NT2/D1 (cell line): ENCODE measurements around the gene DPP6.

Experiments used
- DNase-seq: peaks from one replicate; pipeline ENCODE4 v3.0.0-alpha.2; 2011; ENCODE audit warnings: low read depth, low spot score
- H3K27me3 ChIP-seq: 2 replicates; pipeline ENCODE4 v1.6.0; 2011; ENCODE audit warnings: mild to moderate bottlenecking; ENCODE audit not compliant: insufficient read length, insufficient read depth
- H3K36me3 ChIP-seq: 2 replicates; pipeline ENCODE4 v1.6.1; 2011; ENCODE audit warnings: mild to moderate bottlenecking, low read length, mixed read lengths; ENCODE audit not compliant: insufficient read depth, insufficient read length
- H3K4me1 ChIP-seq: 2 replicates; pipeline ENCODE4 v1.5.1; 2011; ENCODE audit not compliant: insufficient read depth, insufficient read length
- H3K4me3 ChIP-seq: 2 replicates; pipeline ENCODE4 v1.5.1; 2011; ENCODE audit warnings: low read depth; ENCODE audit not compliant: insufficient read length
- H3K9ac ChIP-seq: 2 replicates; pipeline ENCODE4 v1.6.0; 2011; ENCODE audit warnings: low read depth; ENCODE audit not compliant: insufficient read length
- H3K9me3 ChIP-seq: 2 replicates; pipeline ENCODE4 v1.5.1; 2011; ENCODE audit warnings: mild to moderate bottlenecking, low read length; ENCODE audit not compliant: insufficient read depth
- SUZ12 ChIP-seq: IDR thresholded peaks from 2 replicates; pipeline ENCODE4 v1.6.1; 2011; ENCODE audit not compliant: insufficient read length, insufficient read depth; ENCODE audit errors: extremely low read depth
- YY1 ChIP-seq: IDR thresholded peaks from 2 replicates; pipeline ENCODE4 v1.6.1; 2011; ENCODE audit not compliant: insufficient read length, insufficient read depth
- ZNF274 ChIP-seq: IDR thresholded peaks from 2 replicates; pipeline ENCODE4 v1.6.1; 2011; ENCODE audit warnings: mild to moderate bottlenecking, low read depth, low read length

The DPP6 gene

GRCh38 chr7:154623399-154623798 lies 571.2 kb downstream of the DPP6 start:
- H3K9me3 ChIP-seq: 0 out of 2 replicates have a peak, but pooled peaks cover 4% of the 10 kb centered on the region
- no peaks in the 10 kb centered on the region for H3K4me1 ChIP-seq
- H3K9ac ChIP-seq: no peak overlapping the region
- TF ChIP-seq YY1 (no peak), SUZ12 (no peak), ZNF274 (no peak)
- no peaks in the 10 kb centered on the region for H3K27me3 ChIP-seq
- no peak overlapping the region for H3K4me3 ChIP-seq
- DNase-seq: no peak
- no peaks in the 10 kb centered on the region for H3K36me3 ChIP-seq

- Histone ChIP-seq H3K4me1 (no peaks in the 10 kb centered on the region), H3K36me3 (no peaks in the 10 kb centered on the region), H3K27me3 (no peaks in the 10 kb centered on the region), H3K9ac (no peak overlapping the region), H3K9me3 (0 out of 2 replicates have a peak, but pooled peaks cover 4% of the 10 kb centered on the region), H3K4me3 (no peak overlapping the region)
- TF ChIP-seq ZNF274 (no peak), SUZ12 (no peak), YY1 (no peak)
- peak; percentile 13 for DNase-seq
Observed at GRCh38 chr7:154627646-154628290, 575.6 kb downstream of the DPP6 start.

GRCh38 chr7:154628556-154628955 lies 576.4 kb downstream of the DPP6 start:
- H3K4me3 ChIP-seq: no peak overlapping the region
- no peaks in the 10 kb centered on the region for H3K27me3 ChIP-seq
- DNase-seq: no peak
- no peaks in the 10 kb centered on the region for H3K4me1 ChIP-seq
- 0 out of 2 replicates have a peak, but pooled peaks cover 4% of the 10 kb centered on the region for H3K9me3 ChIP-seq
- TF ChIP-seq ZNF274: no peak
- TF ChIP-seq YY1: no peak
- TF ChIP-seq SUZ12: no peak
- no peak overlapping the region for H3K9ac ChIP-seq
- H3K36me3 ChIP-seq: no peaks in the 10 kb centered on the region

GRCh38 chr7:154631162-154631561 lies 579.0 kb downstream of the DPP6 start:
- no peaks in the 10 kb centered on the region for H3K36me3 ChIP-seq
- TF ChIP-seq ZNF274 (no peak), SUZ12 (no peak)
- H3K27me3 ChIP-seq: no peaks in the 10 kb centered on the region
- H3K9ac ChIP-seq: no peak overlapping the region
- no peak for DNase-seq
- no peaks in the 10 kb centered on the region for H3K4me1 ChIP-seq
- no peak overlapping the region for H3K4me3 ChIP-seq
- 0 out of 2 replicates have a peak, but pooled peaks cover 4% of the 10 kb centered on the region for H3K9me3 ChIP-seq

- H3K4me1 ChIP-seq: no peaks in the 10 kb centered on the region
- no peak overlapping the region for H3K9ac ChIP-seq
- no peaks in the 10 kb centered on the region for H3K27me3 ChIP-seq
- no peaks in the 10 kb centered on the region for H3K9me3 ChIP-seq
- no peaks in the 10 kb centered on the region for H3K36me3 ChIP-seq
- no peak for DNase-seq
- TF ChIP-seq SUZ12 (no peak), ZNF274 (no peak), YY1 (no peak)
- no peak overlapping the region for H3K4me3 ChIP-seq
Observed at GRCh38 chr7:154633641-154634040, 581.4 kb downstream of the DPP6 start.

- DNase-seq: no peak
- Histone ChIP-seq H3K4me3 (no peak overlapping the region), H3K9me3 (no peaks in the 10 kb centered on the region), H3K4me1 (no peaks in the 10 kb centered on the region), H3K9ac (no peak overlapping the region), H3K36me3 (no peaks in the 10 kb centered on the region), H3K27me3 (no peaks in the 10 kb centered on the region)
- no peak for TF ChIP-seq ZNF274
- TF ChIP-seq SUZ12: no peak
- TF ChIP-seq YY1: no peak
Observed at GRCh38 chr7:154638286-154638685, 586.1 kb downstream of the DPP6 start.

GRCh38 chr7:154640266-154640865 lies 588.2 kb downstream of the DPP6 start:
- Histone ChIP-seq H3K4me3 (no peak overlapping the region), H3K36me3 (no peaks in the 10 kb centered on the region), H3K9ac (no peak overlapping the region), H3K27me3 (no peaks in the 10 kb centered on the region), H3K9me3 (no peaks in the 10 kb centered on the region), H3K4me1 (no peaks in the 10 kb centered on the region)
- DNase-seq: peak; percentile 8
- TF ChIP-seq ZNF274: no peak
- no peak for TF ChIP-seq SUZ12
- no peak for TF ChIP-seq YY1
